ENCODE results near the gene RAB7A.

Gene RAB7A

DNA sequence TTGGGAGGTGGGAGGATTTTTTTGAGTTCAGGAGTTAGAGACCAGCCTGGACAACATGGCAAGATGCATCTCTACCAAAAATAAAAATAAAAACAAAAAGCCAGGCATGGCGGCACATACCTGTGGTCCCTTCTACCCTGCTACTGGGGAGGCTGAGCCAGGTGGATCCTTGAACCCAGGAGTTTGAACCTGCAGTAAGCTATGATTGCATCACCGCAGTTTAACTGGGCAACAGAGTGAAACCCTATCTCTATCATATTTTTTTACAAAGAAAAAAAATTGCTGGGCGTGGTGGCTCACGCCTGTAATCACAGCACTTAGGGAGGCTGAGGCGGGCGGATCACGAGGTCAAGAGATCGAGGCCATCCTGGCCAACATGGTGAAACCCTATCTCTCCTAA, 39.5 kb upstream of the RAB7A start:
- H3K4me3 ChIP-seq (ENCODE audit: low read depth, low read length): no peak overlapping the region
- in situ Hi-C loops (cut with HindIII; ENCODE audit: low sequenced_read_pairs): no loop called here
- no peak for DNase-seq (ENCODE audit: low read depth, low spot score)
- TF ChIP-seq, protein P1, sequence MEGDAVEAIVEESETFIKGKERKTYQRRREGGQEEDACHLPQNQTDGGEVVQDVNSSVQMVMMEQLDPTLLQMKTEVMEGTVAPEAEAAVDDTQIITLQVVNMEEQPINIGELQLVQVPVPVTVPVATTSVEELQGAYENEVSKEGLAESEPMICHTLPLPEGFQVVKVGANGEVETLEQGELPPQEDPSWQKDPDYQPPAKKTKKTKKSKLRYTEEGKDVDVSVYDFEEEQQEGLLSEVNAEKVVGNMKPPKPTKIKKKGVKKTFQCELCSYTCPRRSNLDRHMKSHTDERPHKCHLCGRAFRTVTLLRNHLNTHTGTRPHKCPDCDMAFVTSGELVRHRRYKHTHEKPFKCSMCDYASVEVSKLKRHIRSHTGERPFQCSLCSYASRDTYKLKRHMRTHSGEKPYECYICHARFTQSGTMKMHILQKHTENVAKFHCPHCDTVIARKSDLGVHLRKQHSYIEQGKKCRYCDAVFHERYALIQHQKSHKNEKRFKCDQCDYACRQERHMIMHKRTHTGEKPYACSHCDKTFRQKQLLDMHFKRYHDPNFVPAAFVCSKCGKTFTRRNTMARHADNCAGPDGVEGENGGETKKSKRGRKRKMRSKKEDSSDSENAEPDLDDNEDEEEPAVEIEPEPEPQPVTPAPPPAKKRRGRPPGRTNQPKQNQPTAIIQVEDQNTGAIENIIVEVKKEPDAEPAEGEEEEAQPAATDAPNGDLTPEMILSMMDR (IDR thresholded peaks at IDR 0.05; ENCODE audit: low read depth, low read length): no peak

DNA sequence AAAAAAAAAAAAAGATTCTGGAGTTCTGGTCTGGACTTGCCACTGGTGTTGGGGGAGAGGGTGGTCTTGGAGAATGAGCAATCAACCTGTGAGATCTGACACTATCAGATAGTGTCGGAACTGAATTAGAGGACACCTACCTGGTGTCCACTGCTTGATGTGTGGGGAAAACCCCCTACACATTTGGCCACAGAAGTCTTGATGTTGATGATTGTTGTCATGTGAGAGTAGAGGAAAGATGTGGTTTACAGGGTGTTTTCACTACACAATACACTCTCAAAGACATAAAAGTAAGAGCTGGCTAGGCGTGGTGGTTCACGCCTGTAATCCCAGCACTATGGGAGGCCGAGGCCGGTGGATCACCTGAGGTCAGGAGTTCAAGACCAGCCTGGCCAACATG, 36.9 kb upstream of the RAB7A start:
- in situ Hi-C loops (cut with HindIII; ENCODE audit: low sequenced_read_pairs): no loop called here
- TF ChIP-seq, protein P1 (IDR thresholded peaks at IDR 0.05; ENCODE audit: low read depth, low read length): no peak
- DNase-seq (ENCODE audit: low read depth, low spot score): no peak
- H3K4me3 ChIP-seq (ENCODE audit: low read depth, low read length): no peak overlapping the region

DNA sequence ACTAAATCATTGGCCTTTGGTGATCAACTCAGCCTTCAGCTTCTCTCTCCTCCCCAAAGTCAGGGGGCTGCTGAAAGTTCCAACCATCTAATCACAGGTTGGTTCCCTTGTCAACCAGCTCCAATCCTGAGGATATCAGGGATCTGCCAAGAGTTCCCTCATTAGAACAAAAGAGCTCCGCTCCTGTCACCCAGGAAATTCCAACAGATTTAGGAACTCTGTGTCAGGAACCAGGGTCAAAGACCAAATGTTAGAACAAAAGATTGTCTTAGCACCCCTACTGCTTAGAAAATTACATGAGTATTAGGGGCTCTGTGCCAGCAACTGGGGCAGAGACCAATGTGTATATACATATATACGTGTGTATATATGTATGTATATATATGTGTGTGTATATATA, 32.3 kb upstream of the RAB7A start:
- no peak overlapping the region for H3K4me3 ChIP-seq (ENCODE audit: low read depth, low read length)
- no peak for DNase-seq (ENCODE audit: low read depth, low spot score)
- TF ChIP-seq, protein P1 (IDR thresholded peaks at IDR 0.05; ENCODE audit: low read depth, low read length): no peak
- in situ Hi-C loops (cut with HindIII; ENCODE audit: low sequenced_read_pairs): no loop called here

DNA sequence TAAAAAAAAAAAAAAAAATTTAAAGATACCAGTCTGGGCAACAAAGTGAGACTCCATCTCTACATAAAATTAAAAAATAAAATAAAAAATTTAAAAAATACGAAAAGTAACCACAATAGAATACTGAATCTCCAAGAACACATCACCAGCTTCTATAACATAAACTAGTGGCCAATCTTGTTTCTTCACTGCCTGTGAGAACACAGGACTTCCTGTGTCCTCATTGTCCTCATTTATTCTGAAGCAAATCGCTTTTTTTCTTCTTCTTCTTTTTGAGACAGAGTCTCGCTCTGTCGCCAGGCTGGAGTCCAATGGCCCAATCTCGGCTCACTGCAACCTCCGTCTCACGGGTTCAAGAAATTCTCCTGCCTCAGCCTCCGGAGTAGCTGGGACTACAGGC, 28.6 kb upstream of the RAB7A start:
- TF ChIP-seq, protein P1 (IDR thresholded peaks at IDR 0.05; ENCODE audit: low read depth, low read length): no peak
- in situ Hi-C loops (cut with HindIII; ENCODE audit: low sequenced_read_pairs): no loop called here
- DNase-seq (ENCODE audit: low read depth, low spot score): no peak

DNA sequence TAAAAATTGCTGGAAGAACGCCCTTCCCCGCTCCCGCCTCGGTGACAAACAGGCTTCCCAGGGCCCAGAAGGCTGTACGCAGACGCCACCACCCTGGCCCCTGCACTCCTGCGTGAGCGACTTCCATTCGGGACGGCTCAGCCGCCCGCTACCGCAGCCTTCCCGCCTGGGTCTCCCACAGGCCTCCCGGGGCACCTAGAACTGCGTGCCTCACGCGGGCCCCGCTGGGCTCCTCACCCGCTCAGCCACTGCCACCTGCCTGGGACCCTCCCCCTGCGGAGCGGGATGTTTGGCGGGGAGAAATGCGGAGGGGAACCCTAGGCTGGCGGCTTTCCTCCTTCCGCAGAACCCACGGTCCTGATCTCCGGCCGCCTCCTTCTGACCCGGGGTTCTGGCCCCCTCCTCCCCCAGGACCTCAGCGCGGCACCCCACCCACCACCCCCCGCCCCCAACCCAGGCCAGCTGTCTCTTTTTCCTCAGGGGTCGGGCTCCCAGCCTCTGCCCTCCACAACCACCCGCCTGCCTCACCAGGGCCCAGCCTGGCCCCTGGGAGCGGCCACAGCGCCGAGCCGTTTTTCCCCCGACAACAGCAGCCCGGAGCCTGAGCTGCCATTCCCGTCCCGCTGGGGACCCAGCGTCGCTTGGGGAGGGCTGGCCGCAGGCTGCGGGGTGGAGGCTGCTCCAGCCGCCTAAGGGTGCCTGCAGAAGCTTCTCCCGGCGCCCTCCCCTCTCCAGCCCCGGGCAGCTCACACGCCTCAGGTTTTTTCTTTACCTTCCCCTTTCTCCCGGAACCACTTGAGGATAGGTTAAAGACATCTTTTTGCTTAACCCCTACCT, 27.6 kb upstream of the RAB7A start:
- in situ Hi-C loops (cut with HindIII; ENCODE audit: low sequenced_read_pairs): no loop called here
- DNase-seq (ENCODE audit: low read depth, low spot score): peak; percentile 5
- H3K4me3 ChIP-seq (ENCODE audit: low read depth, low read length): peak overlapping the region; percentile 37
- TF ChIP-seq, protein P1 (IDR thresholded peaks at IDR 0.05; ENCODE audit: low read depth, low read length): no peak

More for the DNA sequence above, 28.6 kb upstream of the RAB7A start:
- H3K4me3 ChIP-seq (ENCODE audit: low read depth, low read length): no peak overlapping the region

DNA sequence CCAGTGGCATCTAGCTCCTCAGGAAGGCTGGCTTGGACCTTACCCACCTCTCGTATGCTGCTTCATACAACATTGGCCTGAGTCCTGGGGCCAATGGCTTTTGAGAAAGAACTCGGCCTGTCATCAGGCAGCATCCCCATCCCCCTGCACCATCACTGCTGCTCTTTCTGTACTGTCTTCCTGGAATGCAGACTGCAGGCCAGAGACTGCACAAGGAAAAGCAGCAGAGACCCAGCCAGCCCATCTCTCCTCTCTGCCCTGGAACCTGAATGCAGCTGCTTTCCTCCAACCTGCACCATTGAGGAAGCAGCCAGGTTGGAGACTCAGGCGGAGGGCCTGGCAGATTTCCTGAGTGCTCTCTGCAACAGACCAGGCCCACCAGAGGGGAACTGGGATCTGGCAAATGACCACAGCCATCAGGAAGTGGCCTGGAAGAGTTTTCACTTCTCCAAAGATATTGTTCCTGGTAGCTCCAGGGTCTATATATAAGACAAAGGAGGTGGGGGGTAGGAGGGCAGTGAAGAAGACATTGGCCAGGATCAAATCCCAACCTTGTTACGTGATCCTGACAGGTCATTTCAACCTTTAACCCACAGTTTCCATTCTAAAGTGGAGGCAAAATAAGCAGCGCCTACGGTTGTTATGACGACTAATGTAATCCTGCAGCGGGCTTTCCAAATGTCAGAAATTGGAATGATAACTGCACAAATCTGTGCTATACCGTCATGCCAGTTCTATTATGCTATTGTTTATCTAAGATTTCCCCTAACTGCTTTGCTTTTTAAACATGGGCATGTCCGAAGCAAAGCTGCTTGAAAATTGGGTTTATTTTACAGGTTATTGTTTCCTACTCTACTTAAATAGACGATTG, 24.4 kb upstream of the RAB7A start:
- TF ChIP-seq, protein P1 (IDR thresholded peaks at IDR 0.05; ENCODE audit: low read depth, low read length): no peak
- H3K4me3 ChIP-seq (ENCODE audit: low read depth, low read length): no peak overlapping the region
- in situ Hi-C loops (cut with HindIII; ENCODE audit: low sequenced_read_pairs): no loop called here
- DNase-seq (ENCODE audit: low read depth, low spot score): no peak

All from astrocyte of the spinal cord (primary cell).